Neutrophil (primary cell): ENCODE results near the gene PEX5.

Experiments used
- H3K27ac ChIP-seq: fragments of 200-600 bp; sonication (generic); 2 replicates; pipeline ENCODE4 v1.5.1; 2016; ENCODE audit warnings: mild to moderate bottlenecking, moderate library complexity
- H3K27me3 ChIP-seq: fragments of 200-600 bp; sonication (generic); 2 replicates; pipeline ENCODE4 v1.6.0; 2016; ENCODE audit warnings: mild to moderate bottlenecking
- H3K36me3 ChIP-seq: fragments of 200-600 bp; sonication (generic); 2 replicates; pipeline ENCODE4 v1.5.1; 2017
- H3K4me1 ChIP-seq, 2 experiments: fragments of 200-600 bp in 1 of 2; sonication (generic) in 1 of 2; 1 replicate in 1 of 2; 2 replicates in 1 of 2; pipeline versions ENCODE4 v1.5.1 to v1.6.1; 2013 to 2016; ENCODE audit warnings: low read depth in 1 of 2, low read length in 1 of 2, mild to moderate bottlenecking in 1 of 2, moderate library complexity in 1 of 2; ENCODE audit not compliant: control insufficient read depth in 1 of 2, insufficient read depth in 1 of 2
- H3K4me3 ChIP-seq, 2 experiments: fragments of 200-600 bp in 1 of 2; sonication (generic) in 1 of 2; 1 replicate in 1 of 2; 2 replicates in 1 of 2; pipeline ENCODE4 v1.5.1; 2013 to 2016; ENCODE audit warnings: low read depth in 1 of 2, low read length in 1 of 2, mild to moderate bottlenecking in 1 of 2, moderate library complexity in 1 of 2
- H3K9me3 ChIP-seq: fragments of 200-600 bp; sonication (generic); 2 replicates; pipeline ENCODE4 v1.5.1; 2016
- TF ChIP-seq, protein P1 (sequence below): fragments of 200-600 bp; sonication (generic); IDR thresholded peaks from 2 replicates; pipeline ENCODE4 v1.5.1; 2016; ENCODE audit warnings: antibody characterized with exemption

Gene PEX5

DNA sequence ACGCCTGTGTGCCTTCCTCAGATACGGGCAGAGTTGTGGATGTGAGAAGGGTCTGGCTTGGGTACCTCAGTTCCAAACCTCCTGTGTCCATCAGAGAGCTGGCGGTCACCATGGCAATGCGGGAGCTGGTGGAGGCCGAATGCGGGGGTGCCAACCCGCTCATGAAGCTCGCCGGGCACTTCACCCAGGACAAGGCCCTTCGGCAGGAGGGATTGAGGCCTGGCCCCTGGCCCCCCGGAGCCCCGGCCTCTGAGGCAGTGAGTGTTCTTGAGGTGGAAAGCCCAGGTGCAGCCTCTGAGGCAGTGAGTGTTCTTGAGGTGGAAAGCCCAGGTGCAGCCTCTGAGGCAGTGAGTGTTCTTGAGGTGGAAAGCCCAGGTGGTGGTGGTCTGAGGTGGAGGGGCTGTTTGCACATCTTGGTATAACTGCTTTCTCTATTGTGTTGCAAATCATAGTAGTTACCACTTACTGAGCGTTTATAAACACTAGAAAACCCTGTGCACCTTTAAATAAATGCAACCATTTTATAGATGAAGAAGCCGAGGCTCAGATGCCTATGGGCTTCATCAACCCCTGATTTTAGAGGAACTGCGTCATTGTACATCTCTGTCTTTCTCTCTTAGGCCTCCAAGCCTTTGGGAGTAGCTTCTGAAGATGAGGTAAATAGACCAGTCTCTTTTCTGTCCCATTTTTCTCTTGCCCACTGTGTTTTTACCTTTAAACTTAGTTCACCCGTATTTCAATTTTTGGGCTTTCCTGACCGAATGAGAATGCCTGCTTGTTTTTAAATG lies 976 bp downstream of the PEX5 start:
- H3K27me3 ChIP-seq = no peaks in the 10 kb centered on the region
- H3K4me1 ChIP-seq = peaks cover 36 to 42% of the 10 kb centered on the region in 2 experiments
- TF ChIP-seq, protein P1, sequence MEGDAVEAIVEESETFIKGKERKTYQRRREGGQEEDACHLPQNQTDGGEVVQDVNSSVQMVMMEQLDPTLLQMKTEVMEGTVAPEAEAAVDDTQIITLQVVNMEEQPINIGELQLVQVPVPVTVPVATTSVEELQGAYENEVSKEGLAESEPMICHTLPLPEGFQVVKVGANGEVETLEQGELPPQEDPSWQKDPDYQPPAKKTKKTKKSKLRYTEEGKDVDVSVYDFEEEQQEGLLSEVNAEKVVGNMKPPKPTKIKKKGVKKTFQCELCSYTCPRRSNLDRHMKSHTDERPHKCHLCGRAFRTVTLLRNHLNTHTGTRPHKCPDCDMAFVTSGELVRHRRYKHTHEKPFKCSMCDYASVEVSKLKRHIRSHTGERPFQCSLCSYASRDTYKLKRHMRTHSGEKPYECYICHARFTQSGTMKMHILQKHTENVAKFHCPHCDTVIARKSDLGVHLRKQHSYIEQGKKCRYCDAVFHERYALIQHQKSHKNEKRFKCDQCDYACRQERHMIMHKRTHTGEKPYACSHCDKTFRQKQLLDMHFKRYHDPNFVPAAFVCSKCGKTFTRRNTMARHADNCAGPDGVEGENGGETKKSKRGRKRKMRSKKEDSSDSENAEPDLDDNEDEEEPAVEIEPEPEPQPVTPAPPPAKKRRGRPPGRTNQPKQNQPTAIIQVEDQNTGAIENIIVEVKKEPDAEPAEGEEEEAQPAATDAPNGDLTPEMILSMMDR = no peak
- H3K36me3 ChIP-seq = no peaks in the 10 kb centered on the region
- no peaks in the 10 kb centered on the region for H3K9me3 ChIP-seq
- peak overlapping the region; percentile 71 to 89 for H3K4me3 ChIP-seq
- H3K27ac ChIP-seq = peak overlapping the region; percentile 84

DNA sequence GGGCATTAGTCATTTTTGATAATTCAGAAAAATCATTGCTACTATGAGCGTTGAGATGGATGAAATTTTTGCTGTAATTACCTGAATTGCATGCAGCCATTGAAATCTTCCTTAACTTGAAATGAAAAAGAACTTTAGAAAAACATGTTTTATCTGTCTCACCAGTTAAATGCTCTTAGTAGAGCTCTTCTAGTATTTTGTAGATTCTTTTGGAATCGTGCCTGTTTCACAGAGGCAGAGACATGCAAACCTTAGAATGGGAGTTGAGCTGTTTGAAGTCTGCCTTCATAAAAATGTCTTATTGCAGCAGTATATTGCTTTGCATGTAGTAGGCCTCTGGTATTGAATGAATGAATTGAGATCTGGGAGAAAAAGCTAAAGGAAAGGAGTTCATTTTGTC lies 4.2 kb downstream of the PEX5 start:
- Histone ChIP-seq H3K27ac (no peak overlapping the region), H3K9me3 (no peaks in the 10 kb centered on the region), H3K4me3 (no peak overlapping the region), H3K4me1 (peaks cover 12 to 16% of the 10 kb centered on the region in 2 experiments), H3K36me3 (no peaks in the 10 kb centered on the region), H3K27me3 (no peaks in the 10 kb centered on the region)
- TF ChIP-seq, protein P1 = no peak

DNA sequence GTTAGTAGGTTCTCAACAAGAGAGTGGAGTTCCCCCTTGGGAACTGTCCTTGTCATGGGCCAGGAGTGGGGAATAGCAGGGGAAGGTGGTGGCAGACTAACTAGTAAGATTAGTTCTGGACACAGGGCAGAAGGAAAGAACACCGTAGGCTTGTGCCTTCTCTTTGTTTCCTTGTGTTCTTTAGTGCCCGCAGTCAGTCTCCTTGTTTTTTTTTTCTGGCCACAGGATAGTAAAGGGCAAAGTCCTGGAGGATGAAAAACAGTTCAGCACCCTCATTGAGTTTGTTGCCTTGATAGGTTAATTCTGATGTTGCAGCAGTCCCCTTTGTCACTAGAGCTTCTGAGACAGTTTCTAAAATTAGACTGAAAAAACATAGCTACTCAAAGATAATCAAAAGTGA lies 8.4 kb downstream of the PEX5 start:
- Histone ChIP-seq H3K9me3 (no peaks in the 10 kb centered on the region), H3K27me3 (no peaks in the 10 kb centered on the region), H3K4me1 (no peaks in the 10 kb centered on the region), H3K4me3 (no peak overlapping the region), H3K27ac (peak overlapping the region; percentile 22), H3K36me3 (peaks cover 16% of the 10 kb centered on the region)
- TF ChIP-seq, protein P1 = no peak

DNA sequence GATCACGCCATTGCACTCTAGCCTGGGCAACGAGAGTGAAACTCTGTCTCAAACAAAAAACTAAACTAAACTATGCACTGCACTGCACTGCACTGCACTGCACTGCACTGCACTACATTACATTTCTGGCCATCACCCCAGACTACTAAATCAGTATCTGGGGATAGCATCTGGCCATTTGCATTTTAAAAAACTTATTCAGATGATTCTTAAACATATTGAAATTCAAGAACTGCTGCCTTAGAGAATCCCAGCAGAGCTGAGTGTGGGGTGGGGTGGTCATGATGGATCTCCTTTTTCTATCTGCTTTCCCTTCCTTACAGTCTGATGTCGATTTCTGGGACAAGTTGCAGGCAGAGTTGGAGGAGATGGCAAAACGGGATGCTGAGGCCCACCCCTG lies 13.6 kb downstream of the PEX5 start:
- H3K9me3 ChIP-seq = no peaks in the 10 kb centered on the region
- TF ChIP-seq, protein P1 = no peak
- H3K36me3 ChIP-seq = peaks cover 47% of the 10 kb centered on the region

DNA sequence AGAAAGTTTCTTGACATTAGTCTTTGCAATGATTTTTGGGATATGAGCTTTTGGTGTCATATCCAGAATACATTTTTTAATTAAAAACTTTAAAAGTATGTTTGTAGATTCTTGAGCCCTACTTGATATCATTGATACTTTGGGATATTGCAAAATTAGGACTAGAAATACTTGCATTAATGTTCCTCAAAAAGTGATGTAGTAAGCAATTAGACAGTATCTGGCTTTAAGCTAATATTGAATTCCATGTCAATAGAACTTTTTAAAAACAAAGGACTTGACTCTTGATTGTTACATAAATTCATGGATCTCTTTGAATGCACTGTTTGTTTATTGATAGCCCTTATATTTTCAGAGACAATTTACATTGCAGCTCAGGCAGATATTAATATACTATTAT lies 15.6 kb downstream of the PEX5 start:
- no peak overlapping the region for H3K27ac ChIP-seq
- no peaks in the 10 kb centered on the region for H3K27me3 ChIP-seq
- H3K4me1 ChIP-seq = no peaks in the 10 kb centered on the region
- TF ChIP-seq, protein P1 = no peak
- H3K9me3 ChIP-seq = no peaks in the 10 kb centered on the region
- H3K4me3 ChIP-seq = no peak overlapping the region
- H3K36me3 ChIP-seq = peaks cover 67% of the 10 kb centered on the region

More for the DNA sequence above, 13.6 kb downstream of the PEX5 start:
- Histone ChIP-seq H3K27ac (no peak overlapping the region), H3K27me3 (no peaks in the 10 kb centered on the region), H3K4me3 (no peak overlapping the region), H3K4me1 (no peaks in the 10 kb centered on the region)
